Measurements from ENCODE around the gene NFASC.

The NFASC gene

DNA sequence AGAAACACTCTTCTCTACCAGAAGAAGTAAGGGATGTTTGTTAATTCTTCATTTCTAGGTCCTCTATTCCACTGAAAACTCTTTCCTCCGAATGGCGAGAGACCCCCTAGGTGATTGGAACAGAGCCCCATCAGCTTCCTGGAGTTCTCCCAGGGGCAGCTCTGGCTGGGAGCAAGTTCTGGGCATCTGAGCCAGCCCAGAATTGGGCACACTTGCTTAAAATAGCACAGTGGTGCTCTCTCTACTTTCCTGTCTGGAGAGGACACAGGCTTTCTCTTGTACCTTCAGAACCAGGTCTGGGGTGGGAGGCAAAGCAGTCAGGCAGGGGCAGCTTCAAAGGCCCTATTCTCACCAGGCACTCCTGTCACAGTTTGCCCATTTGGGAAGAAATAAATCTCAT is 89.2 kb downstream of the NFASC start:
- DNase-seq (ENCODE audit: low spot score), result no peak

DNA sequence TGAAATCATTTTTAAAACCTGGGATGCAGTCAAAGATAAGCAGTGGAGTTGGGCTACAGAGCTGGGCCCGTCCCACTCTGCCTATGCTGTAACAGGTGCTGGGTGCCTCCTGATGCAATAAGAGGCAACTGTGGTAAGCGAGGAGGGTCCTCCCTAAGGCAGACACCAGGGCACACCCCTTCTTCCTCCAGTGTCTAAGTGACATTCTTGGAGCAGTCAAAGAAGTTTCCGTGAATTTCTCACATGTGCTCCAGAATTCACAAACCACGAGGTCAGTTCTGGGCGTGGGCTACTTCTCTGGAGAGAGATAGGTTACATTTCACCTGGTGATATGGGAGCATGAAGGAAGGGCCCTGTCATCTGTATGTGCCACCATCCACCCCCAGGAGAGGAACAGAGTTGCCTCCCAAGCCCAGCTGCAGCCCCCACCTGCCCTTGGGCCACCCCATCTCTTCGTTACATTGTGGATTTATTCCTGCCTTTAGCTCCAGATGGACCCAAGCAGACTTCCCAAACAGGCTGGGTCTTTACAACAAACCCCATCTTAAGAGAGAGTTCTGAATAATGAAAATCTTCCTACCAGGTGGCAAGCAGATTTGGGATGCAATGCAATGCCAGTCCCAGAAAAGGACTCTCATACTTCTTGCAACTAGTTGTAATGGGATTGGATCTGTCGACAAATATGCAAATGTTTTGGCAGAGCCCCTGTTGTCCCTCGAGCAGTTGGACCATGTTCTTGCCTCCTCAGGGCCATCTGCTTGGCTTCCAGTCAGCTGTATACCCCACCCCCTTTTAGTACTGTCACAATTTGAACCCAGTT is 89.9 kb downstream of the NFASC start:
- no peak for DNase-seq (ENCODE audit: low spot score)

DNA sequence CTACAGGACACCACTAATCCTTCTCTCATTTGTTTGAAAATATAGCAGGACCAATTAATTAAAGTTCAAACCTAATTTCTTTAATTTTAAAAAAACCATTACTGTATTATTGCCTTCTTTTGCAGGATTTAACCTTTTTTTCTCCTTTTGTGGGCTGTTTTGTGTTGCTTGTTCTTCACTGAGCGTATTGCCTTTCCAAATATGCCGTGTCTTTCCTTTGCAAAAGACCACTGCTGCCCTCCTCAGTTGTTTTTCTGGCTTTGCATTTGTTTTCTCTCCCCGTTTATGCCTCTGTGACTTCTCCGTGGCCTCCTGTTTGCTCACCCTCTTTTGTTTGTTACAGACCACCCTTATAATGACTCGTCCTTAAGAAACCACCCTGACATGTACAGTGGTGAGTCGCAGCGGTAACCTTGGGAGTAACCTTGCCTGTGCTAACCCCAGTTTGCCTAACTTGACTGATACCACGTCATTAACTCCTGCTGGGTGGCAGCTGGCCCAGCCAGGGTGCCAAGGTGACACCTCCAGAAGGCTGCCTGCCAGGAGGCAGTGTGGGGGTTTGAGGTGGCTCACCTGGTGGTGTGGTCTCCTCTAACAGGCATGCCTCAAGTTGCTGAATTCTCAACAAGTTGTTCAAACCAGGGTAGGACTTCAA is 91.2 kb downstream of the NFASC start:
- no peak for DNase-seq (ENCODE audit: low spot score)

DNA sequence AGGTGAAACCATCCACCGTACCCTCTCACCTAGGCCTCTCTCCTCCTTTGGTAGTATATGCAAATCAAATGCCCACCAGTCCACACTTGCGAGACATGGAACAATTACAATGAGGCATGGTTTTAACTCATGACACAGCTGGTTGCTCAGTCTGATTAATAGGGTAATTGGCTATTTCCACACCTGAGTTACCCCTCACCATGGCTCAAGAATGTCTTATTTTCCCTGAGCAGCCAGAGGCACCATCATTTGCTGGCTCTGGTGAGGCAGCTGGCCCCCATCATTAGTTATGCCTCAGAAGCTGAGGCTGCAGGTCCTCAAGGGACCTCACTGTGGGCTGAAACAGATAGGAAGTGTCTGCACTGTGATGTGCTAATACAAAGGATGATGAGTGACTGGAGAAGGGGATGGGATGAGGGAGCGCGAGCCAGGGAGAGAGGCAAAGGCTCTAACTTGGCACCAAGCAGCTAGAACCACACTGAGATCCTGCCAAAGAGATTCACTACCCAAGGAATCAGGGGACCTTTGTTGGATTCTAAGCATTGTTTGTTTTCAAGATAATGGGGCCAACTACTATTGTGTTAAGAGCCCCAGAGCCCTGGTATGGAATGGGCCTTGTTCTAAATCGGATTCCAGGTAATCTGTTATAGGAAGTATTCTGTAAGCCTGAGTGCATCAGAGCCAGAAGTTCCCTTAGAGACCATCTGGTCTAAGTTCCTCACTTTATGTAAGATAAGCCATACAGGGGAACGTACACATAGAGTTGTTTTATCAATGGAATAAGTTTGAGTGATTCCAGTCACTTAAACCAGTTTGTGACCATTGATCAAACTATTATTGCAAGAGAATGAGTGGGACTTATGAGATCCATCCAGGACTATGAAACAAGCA is 92.3 kb downstream of the NFASC start:
- DNase-seq (ENCODE audit: low spot score), result no peak

DNA sequence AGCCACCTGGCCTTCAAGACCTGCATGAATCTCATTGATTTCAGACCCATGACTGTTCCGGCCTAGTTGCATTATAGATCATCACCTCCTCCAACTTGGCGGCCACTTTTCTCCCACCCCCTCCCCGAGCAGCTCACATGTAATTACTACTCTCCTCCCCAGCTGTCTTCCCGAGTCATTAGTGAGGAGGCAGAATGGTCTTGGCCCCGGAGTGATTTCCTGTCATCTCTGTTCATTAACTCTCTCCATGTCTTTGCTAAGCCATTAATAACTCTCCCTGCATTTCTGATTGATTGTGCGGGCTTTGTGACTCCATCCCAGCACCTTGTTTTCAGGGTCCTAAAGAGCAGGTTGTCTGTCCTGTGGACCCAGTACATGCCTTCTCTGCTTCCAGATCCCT is 96.8 kb downstream of the NFASC start:
- DNase-seq (ENCODE audit: low spot score), result no peak

DNA sequence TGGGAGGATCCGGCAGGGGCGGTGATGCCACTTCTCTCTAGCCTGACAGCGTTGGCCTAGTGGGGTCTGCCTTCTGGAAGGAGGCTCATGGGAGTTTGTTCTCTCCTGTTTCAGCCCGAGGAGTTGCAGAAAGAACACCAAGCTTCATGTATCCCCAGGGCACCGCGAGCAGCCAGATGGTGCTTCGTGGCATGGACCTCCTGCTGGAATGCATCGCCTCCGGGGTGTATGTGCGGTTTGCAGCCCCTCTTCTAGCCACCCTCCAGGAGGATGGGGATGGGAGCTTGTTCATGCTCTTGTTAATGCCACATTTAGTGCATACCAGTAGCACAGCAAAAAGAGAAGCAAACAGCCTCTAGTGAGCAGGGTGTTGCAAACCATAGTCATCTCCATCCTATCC is 97.5 kb downstream of the NFASC start:
- DNase-seq (ENCODE audit: low spot score), result no peak

DNA sequence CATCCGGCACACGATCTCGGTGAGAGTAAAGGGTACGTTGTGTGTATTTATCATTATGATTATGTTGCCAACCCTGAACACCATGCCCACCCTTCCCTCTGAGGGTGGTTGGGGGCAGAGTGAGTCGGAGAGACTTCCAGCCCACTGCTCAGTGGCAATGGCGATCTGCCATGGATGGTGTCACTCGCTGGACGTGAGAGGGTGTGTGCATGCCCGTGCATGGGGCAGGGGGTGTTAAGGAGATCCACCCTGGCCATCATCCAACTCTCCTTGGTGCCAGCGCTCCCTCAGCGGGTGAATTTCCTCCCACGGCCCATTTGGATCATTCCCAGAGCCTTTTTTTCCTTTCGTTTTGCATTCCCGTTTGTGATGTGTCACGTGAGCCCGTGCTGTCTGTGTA is 98.3 kb downstream of the NFASC start:
- no peak for DNase-seq (ENCODE audit: low spot score)

DNA sequence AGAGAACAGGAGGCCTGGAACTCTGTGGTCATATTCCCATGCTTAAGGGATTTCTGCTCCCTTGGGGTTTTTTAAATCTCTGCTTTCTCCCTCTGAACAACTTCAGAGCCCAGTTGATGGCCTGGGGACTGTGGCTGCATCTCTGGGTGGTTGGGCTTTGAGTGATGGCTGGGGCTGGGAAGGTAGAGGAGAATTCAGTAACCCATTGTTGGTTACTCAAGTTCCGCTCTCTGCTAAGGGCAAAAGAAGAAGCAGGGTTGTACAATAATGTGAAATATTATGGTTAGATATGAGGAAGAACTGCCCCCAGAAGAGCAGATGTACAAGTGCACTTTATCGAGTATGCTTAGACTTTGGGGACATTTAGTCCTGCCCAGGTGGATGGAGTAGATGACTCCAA is 100.3 kb downstream of the NFASC start:
- DNase-seq (ENCODE audit: low spot score), result no peak

DNA sequence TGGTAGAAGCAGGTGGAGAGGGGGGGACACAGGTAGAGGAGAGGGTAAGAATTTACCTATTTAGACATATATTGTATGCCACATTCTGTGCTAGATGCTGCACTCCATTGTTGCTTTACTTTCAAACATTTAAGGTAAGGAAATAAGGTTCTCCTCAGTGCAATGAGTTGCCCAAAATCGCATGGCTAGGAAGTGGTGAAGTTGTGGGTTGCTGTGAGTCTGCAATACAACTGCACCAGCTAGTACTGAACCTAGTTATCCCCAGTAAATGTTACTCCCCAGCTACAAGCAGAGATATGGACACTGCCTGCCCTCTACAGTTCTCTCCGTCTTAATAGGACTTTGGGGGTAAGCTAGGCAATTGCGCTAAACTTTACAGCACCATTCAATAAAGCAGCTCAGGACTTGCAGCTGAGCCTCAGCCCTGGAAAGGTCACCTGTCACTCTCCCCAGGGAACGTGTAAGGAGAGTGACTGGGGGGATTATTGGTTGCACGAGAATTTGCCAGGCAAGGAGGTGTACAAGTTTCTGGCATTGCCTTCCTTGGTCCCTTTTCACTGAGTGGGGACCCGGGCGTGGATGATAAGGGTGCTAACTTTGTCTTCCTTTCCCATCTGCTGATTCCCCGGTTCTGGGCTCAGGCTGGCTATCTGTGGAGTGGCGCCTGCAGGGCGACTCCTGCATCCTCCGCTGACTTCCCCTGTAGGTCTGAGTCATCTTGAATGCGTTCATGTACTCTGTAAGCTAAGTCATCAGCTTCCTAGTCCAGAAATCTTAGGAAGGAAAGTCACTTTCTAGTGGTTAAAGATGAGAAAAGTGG is 101.1 kb downstream of the NFASC start:
- DNase-seq (ENCODE audit: low spot score), result no peak

DNA sequence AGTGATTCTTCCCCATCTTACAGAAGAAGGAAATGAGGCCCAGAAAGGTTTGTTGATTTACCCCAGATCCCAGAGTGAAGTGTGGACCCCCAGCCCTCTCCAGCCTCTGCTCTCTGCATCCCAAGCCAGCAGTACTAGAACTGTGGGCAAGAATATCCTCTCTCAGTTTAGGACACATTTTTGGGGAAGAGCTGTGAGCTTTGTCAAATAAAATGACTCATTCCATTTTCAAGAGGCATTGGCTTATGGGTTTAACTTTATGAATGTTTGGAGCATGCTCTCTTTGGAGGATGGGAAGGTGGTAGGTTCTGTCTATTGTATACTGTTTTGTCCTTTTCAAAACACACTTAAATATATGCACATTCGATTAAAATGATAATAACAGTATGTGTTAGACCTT is 101.8 kb downstream of the NFASC start:
- DNase-seq (ENCODE audit: low spot score), result no peak

DNA sequence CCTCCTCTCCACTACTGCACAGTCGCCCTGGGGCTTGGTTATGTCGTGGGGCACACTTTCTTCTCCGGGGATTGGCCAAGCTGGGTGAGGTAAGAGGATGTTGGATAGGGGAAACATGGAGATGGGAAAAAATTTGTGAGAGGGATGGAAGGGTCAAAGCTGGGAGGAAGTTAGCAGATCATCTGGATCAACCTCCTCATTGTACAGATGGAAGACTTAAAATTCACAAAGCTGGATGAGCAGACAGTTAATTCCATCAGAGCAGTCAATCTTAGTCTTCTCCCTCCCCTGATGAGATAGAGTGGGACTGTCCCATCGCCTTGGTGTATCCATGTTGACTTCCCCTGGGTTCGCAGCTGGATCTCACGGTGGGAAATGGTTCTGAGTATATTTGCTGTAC is 102.8 kb downstream of the NFASC start:
- no peak for DNase-seq (ENCODE audit: low spot score)

DNA sequence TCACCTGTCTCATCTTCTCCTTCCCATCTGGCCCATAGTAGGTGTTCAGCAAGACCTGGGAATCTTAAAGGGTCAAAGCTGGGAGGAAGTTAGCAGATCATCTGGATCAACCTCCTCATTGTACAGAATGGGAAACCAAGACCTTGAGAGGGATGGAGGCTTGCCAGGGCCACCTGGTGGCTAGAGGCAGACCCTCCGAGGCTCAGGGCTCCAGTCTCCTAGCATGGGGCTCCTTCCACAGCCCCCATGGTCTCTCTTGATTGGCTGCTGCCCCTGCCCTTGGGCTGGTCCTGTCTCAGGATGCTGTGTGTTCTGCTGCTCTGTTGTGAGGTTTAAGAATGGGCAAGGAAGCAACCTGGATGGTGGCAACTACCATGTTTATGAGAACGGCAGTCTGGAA is 103.7 kb downstream of the NFASC start:
- DNase-seq (ENCODE audit: low spot score), result no peak

DNA sequence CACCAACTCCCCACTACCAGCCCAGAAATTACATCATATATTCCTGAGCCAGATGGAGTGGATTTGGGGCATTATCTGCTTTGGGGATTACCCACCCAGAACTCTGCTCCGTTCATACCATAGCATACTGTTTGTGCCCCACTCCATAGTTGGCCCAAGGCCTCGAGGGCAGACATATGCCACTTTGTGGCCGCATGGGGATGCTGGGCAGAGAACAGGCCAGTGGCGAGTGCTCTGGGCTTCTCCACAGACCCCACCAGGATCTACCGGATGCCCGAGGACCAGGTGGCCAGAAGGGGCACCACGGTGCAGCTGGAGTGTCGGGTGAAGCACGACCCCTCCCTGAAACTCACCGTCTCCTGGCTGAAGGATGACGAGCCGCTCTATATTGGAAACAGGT is 104.4 kb downstream of the NFASC start:
- no peak for DNase-seq (ENCODE audit: low spot score)

DNA sequence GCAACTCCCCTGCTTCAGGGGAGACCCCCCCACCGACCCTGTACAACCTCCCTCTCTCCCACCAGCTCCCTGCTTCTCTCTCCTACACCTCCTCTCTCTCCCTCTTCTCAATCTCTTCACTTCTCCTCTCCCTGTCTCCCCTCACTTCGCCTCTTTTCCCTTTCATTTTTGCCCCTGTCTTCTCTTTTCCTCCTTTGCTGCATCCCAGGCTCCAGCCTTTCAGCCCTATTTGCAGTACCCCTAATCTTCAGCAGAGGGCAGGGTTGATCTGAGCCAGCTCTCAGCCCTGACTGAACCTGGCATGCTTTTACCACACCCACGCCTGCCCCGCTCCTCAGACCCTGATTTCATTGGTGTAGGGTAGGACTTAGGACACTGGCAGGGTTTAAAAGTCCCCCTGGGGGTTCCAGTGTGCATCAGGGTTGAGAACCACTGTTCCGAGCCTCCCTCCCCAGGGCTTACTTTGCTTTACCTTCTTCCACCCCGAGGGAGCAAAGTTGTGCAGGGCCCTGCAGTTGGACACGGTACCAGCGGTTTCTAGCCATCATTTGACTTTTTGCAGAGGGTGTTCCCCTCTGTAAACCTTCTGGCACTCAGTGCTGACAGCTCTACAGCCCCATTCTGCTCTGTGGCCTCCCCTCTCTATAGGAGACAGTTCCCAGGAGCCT is 105.0 kb downstream of the NFASC start:
- peak; percentile 85 for DNase-seq (ENCODE audit: low spot score)

DNA sequence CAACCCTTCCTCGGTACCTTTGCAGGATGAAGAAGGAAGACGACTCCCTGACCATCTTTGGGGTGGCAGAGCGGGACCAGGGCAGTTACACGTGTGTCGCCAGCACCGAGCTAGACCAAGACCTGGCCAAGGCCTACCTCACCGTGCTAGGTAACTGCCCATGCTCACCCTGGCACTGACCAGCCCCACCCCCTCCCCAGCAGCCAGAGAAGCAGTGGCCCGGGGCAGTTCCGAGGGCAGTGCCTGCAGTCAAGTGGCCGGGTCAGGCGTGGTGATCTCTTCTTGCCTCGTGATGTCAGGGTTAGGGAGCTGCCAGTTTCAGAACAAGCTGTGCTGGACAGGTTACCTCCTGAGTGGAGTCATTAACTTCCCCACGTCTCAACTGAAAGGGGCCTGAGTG is 106.0 kb downstream of the NFASC start:
- DNase-seq (ENCODE audit: low spot score), result no peak

DNA sequence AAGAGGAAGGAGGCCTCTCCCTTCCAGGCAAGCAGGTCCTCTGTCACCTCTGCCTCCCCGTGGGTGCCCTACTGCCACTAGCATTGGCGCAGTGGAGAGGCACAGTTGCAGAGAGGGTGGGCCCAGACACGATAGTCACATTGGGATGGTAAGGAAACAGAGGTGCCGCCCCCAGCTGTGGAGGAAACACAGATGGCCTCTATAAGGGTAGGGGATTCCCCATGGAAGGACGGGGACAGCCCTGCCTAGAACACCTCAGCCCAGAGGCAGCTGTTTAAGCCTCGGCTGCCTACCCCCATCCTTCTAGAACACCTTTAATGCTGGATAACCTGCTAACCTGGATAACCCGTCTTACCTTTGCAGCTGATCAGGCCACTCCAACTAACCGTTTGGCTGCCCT is 106.7 kb downstream of the NFASC start:
- no peak for DNase-seq (ENCODE audit: low spot score)

DNA sequence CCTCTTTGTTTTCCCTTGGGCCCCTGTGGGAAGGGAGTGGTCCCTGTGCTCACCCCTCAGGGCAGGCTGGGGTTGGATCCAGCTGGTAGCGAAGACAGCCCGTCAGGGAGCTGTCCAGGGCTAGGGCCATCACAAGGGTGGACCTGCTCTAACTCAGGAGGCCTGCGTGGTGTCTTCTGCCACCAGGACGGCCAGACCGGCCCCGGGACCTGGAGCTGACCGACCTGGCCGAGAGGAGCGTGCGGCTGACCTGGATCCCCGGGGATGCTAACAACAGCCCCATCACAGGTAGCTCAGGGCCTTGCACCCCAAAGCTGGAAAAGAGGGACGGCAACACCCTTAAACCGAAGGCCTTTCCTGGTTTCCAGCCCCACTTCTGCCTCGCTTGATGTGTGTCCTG is 108.1 kb downstream of the NFASC start:
- DNase-seq (ENCODE audit: low spot score), result no peak

DNA sequence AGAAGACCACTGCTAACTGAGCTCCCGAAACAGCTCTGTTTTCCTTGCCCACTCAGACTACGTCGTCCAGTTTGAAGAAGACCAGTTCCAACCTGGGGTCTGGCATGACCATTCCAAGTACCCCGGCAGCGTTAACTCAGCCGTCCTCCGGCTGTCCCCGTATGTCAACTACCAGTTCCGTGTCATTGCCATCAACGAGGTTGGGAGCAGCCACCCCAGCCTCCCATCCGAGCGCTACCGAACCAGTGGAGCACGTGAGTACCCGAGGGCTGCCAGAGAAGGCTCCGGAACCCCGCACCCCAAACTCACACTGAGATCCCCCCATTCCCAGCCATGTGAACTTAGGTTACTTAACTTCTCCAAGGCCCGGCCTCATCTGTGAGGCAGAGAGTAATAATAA is 108.6 kb downstream of the NFASC start:
- DNase-seq (ENCODE audit: low spot score), result no peak

DNA sequence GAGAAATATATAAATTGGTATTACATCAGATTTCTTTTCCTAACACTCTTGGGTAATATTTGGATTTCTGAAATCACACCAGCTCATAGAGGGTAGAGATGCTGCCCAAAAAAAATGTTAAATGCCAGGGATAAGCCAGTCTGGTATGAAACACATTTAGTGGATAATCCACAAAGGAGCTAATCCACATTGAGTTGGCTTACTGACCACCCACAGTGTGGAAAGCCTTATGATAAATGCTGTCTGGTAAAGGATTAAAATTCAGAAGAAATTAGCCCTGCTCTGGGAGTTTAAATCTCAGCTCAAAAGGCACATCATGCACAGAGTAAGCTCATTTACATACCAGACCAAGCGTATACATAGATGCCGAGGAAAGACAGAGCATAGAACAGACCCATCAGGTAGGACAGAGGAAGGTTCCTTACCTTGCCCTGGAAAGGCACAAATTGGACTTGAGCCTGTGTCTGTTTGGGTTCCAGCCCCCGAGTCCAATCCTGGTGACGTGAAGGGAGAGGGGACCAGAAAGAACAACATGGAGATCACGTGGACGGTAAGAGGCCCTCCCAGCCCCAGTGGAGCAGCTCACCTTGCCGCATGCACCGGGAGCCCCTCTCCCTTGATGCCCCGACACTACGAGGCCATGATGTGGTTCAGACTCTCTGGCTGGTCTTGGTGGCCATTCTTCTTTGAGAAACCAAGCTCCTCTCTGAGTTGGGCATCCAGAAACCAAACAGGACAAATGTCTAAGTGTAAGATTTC is 109.4 kb downstream of the NFASC start:
- no peak for DNase-seq (ENCODE audit: low spot score)

DNA sequence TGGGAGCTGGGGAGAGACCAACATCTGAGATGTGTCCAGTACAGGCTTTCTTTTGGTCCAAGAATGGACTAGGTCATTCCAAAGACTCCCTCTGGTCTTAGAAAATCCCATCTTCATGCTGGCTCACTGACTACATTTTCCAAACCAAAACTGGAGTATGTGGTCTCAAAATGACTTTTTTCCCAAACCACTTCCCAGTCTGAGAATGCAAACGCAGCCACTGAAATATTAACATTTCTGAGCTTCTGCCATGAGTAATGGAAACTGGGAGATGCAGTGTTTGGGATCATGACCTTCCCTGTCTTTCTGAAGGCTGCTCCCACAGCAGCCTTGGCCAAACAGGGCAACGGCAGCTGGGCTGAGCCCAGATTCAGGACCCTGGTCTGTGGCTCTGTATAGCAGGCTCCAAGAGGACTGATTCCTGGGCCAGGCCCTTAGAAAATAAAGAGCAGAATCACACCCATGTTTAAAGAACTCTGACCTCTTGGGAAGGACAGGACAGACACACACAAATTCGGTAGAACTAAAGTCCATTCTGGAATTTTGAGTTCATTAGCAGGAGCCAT is 110.3 kb downstream of the NFASC start:
- DNase-seq (ENCODE audit: low spot score), result no peak
